Parathyroid adenoma (tissue), 2 donors: ENCODE measurements around the gene OR5L2.

Experiments used
- H2AFZ ChIP-seq: fragments of 300-600 bp; sonication (generic); one replicate; pipeline ENCODE4 v1.7.0; 2017; ENCODE audit warnings: antibody characterized with exemption, mild to moderate bottlenecking
- H3K27ac ChIP-seq: fragments of 300-600 bp; sonication (generic); one replicate; pipeline ENCODE4 v1.7.0; 2017
- H3K27me3 ChIP-seq: fragments of 300-600 bp; sonication (generic); one replicate; pipeline ENCODE4 v1.7.0; 2017; ENCODE audit warnings: low read length; ENCODE audit not compliant: control insufficient read depth, insufficient read depth
- H3K36me3 ChIP-seq: fragments of 300-600 bp; sonication (generic); one replicate; pipeline ENCODE4 v1.7.0; 2017; ENCODE audit warnings: low read length; ENCODE audit not compliant: control insufficient read depth, insufficient read depth
- H3K4me1 ChIP-seq: fragments of 300-600 bp; sonication (generic); one replicate; pipeline ENCODE4 v1.7.0; 2017; ENCODE audit warnings: control low read depth
- H3K4me2 ChIP-seq: fragments of 300-600 bp; sonication (generic); one replicate; pipeline ENCODE4 v1.7.0; 2017; ENCODE audit warnings: low read length
- H3K4me3 ChIP-seq: fragments of 300-600 bp; sonication (generic); one replicate; pipeline ENCODE4 v1.7.0; 2017; ENCODE audit warnings: low read depth, low read length
- H3K79me2 ChIP-seq: fragments of 300-600 bp; sonication (generic); one replicate; pipeline ENCODE4 v1.7.0; 2017; ENCODE audit warnings: control low read depth
- H3K9ac ChIP-seq: fragments of 300-600 bp; sonication (generic); one replicate; pipeline ENCODE4 v1.7.0; 2017; ENCODE audit warnings: mild to moderate bottlenecking
- H3K9me3 ChIP-seq: fragments of 300-600 bp; sonication (generic); one replicate; pipeline ENCODE4 v1.7.0; 2017; ENCODE audit warnings: low read length; ENCODE audit not compliant: control insufficient read depth
- TF ChIP-seq, protein P1 (sequence below): fragments of 300-600 bp; sonication (generic); IDR thresholded peaks from one replicate; pipeline ENCODE4 v1.7.0; 2017; ENCODE audit warnings: antibody characterized with exemption, mild to moderate bottlenecking
- donor health status: primary hyperparathyroidism.

OR5L2 gene

DNA sequence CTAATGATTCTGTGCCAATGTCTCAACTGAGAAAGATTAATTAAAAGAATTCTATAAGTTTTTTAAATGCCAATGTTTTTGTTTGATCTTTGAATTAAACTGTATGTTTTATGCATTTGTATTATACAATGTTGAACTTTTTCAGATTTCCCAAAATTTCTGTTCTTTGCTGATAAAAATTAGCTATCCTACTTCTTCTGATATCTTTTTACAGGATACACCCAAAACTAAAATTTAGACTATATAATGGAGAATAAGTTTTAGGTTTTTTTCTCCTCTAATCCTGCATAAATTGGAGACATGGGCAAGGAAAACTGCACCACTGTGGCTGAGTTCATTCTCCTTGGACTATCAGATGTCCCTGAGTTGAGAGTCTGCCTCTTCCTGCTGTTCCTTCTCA lies at the start of gene OR5L2:
Gene OR5L2 (plus strand): TSS at position 301 of the 400 bp plus-strand sequence. CDS start 0 bp downstream, at position 301.
- Histone ChIP-seq H3K9ac (no peak within 1 kb of the TSS), H3K36me3 (no peaks in the 10 kb centered on the region), H3K4me3 (no peak within 1 kb of the TSS), H3K4me2 (no peak within 1 kb of the TSS), H3K4me1 (no peaks in the 10 kb centered on the region), H3K79me2 (no peaks in the 10 kb centered on the region), H3K9me3 (no peaks in the 10 kb centered on the region), H3K27me3 (no peaks in the 10 kb centered on the region), H2AFZ (no peak within 1 kb of the TSS), H3K27ac (no peak within 1 kb of the TSS)
- TF ChIP-seq, protein P1, sequence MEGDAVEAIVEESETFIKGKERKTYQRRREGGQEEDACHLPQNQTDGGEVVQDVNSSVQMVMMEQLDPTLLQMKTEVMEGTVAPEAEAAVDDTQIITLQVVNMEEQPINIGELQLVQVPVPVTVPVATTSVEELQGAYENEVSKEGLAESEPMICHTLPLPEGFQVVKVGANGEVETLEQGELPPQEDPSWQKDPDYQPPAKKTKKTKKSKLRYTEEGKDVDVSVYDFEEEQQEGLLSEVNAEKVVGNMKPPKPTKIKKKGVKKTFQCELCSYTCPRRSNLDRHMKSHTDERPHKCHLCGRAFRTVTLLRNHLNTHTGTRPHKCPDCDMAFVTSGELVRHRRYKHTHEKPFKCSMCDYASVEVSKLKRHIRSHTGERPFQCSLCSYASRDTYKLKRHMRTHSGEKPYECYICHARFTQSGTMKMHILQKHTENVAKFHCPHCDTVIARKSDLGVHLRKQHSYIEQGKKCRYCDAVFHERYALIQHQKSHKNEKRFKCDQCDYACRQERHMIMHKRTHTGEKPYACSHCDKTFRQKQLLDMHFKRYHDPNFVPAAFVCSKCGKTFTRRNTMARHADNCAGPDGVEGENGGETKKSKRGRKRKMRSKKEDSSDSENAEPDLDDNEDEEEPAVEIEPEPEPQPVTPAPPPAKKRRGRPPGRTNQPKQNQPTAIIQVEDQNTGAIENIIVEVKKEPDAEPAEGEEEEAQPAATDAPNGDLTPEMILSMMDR, result no peak

DNA sequence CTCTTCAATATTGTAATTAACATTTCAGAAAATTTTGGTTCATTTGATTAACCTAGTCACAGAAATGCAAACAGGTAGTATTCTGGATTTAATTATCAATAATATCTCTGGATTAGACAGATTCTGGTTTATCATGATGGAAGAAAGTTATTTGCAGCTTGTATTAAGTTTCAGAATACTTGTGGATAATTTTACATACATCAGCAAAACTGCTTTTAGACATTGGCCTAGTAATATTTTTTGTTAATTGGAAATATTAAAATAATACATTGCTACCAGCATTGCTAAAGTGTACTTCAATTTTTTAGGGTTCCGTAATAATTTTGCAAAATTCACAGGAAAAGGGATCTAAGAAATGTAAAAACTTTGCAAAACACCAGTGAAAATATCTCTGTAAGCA lies 35.4 kb upstream of the OR5L2 start:
- Histone ChIP-seq H3K4me1 (no peaks in the 10 kb centered on the region), H3K79me2 (no peaks in the 10 kb centered on the region), H3K36me3 (no peaks in the 10 kb centered on the region), H3K4me2 (no peak overlapping the region), H3K9ac (no peak overlapping the region), H2AFZ (no peak overlapping the region), H3K4me3 (no peak overlapping the region), H3K27me3 (no peaks in the 10 kb centered on the region), H3K9me3 (no peaks in the 10 kb centered on the region), H3K27ac (no peak overlapping the region)
- TF ChIP-seq, protein P1, result no peak

DNA sequence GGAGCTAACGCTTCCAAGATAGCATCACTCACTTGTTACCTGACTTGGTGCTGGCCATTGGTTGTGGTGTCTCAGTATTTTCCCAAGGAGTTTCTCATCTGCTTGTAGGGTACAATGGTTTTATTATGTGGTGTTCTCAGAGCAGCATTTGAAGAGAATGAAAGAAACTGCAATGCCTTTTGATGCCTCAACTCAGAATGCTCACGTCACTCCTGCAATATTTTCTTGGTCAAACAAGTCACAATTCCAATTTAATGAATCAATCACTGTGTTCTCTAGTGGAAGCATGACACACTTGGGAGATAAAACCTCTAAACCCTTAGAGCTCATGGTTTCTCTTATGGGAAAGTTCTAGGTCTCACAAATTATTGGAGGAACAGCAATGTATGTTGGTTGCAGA lies 33.7 kb upstream of the OR5L2 start:
- H2AFZ ChIP-seq, result no peak overlapping the region
- TF ChIP-seq, protein P1, result no peak
- no peaks in the 10 kb centered on the region for H3K9me3 ChIP-seq
- H3K4me3 ChIP-seq, result no peak overlapping the region
- H3K4me1 ChIP-seq, result no peaks in the 10 kb centered on the region
- no peak overlapping the region for H3K4me2 ChIP-seq
- no peak overlapping the region for H3K27ac ChIP-seq
- no peaks in the 10 kb centered on the region for H3K27me3 ChIP-seq
- H3K9ac ChIP-seq, result no peak overlapping the region
- H3K79me2 ChIP-seq, result no peaks in the 10 kb centered on the region
- H3K36me3 ChIP-seq, result no peaks in the 10 kb centered on the region

- no peak within 1 kb of the TSS for H2AFZ ChIP-seq
- H3K4me2 ChIP-seq, result no peak within 1 kb of the TSS
- H3K4me3 ChIP-seq, result no peak within 1 kb of the TSS
- TF ChIP-seq, protein P1, result no peak
- H3K9me3 ChIP-seq, result no peaks in the 10 kb centered on the region
- no peaks in the 10 kb centered on the region for H3K36me3 ChIP-seq
- no peaks in the 10 kb centered on the region for H3K4me1 ChIP-seq
- no peak within 1 kb of the TSS for H3K27ac ChIP-seq
- no peaks in the 10 kb centered on the region for H3K79me2 ChIP-seq
- no peaks in the 10 kb centered on the region for H3K27me3 ChIP-seq
- H3K9ac ChIP-seq, result no peak within 1 kb of the TSS
Observed at GRCh38 chr11:55795256-55795655, 31.8 kb upstream of the OR5L2 start, which contains the start of gene OR5D14. OR5D14 (plus strand) TSS chr11:55795556; CDS start chr11:55795556, 0 bp downstream.

GRCh38 chr11:55806248-55806647 lies 20.8 kb upstream of the OR5L2 start:
- Histone ChIP-seq H3K9me3 (no peaks in the 10 kb centered on the region), H3K36me3 (no peaks in the 10 kb centered on the region), H3K4me1 (no peaks in the 10 kb centered on the region), H3K4me3 (no peak overlapping the region), H3K27me3 (no peaks in the 10 kb centered on the region), H2AFZ (no peak overlapping the region), H3K79me2 (no peaks in the 10 kb centered on the region), H3K9ac (no peak overlapping the region), H3K27ac (no peak overlapping the region), H3K4me2 (no peak overlapping the region)
- TF ChIP-seq, protein P1, result no peak
